ENCODE measurements around the gene ATP7B.

- TF ChIP-seq CTCF (conservative IDR thresholded peaks at IDR 0.05 in 1 of 2, IDR thresholded peaks at IDR 0.05 in 1 of 2; ENCODE audit: low read depth in 1 of 2, low read length in 2 of 2): no peak
- no peak for TF ChIP-seq EZH2 (IDR thresholded peaks at IDR 0.05; ENCODE audit: low read length, missing control alignments)
Measured at GRCh38 chr13:51924756-51925544, 86.3 kb downstream of the ATP7B start.
